ENCODE results near the gene PDCD1. TPM values are rescaled to one million over a fixed set of nuclear protein-coding genes. Genes with fewer than 3 reads are reported as not detected.

PDCD1 gene
- total RNA-seq, 2 experiments from 2014 or later: 5.4 to 6.6 TPM

- no peak overlapping the region for H3K27ac Mint-ChIP-seq
- DNase-seq: no peak
These were observed 6.3 kb downstream of the PDCD1 start for GRCh38 chr2:241852116-241852980.

GRCh38 chr2:241851325-241852115, 7.2 kb downstream of the PDCD1 start:
- Mint-ChIP-seq H3K27ac (no peak overlapping the region), H3K9me3 (no peaks in the 10 kb centered on the region), H3K27me3 (no peaks in the 10 kb centered on the region), H3K4me3 (no peak overlapping the region), H3K36me3 (no peaks in the 10 kb centered on the region), H3K4me1 (no peaks in the 10 kb centered on the region)
- ATAC-seq (ENCODE audit: low read depth): no peak
- POLR2A ChIA-PET: no interaction called here
- no peak for DNase-seq

More at GRCh38 chr2:241852116-241852980, 6.3 kb downstream of the PDCD1 start:
- Mint-ChIP-seq H3K36me3 (no peaks in the 10 kb centered on the region), H3K4me3 (no peak overlapping the region), H3K9me3 (no peaks in the 10 kb centered on the region), H3K4me1 (no peaks in the 10 kb centered on the region), H3K27me3 (no peaks in the 10 kb centered on the region)
- POLR2A ChIA-PET: no interaction called here
- no peak for ATAC-seq (ENCODE audit: low read depth)

GRCh38 chr2:241850544-241851324, 8.0 kb downstream of the PDCD1 start:
- DNase-seq: no peak
- ATAC-seq (ENCODE audit: low read depth): no peak
- Mint-ChIP-seq H3K27ac (no peak overlapping the region), H3K36me3 (no peaks in the 10 kb centered on the region), H3K9me3 (no peaks in the 10 kb centered on the region), H3K4me1 (peaks cover 5% of the 10 kb centered on the region), H3K27me3 (no peaks in the 10 kb centered on the region), H3K4me3 (no peak overlapping the region)
- POLR2A ChIA-PET: no interaction called here

GRCh38 chr2:241849616-241850543, 8.8 kb downstream of the PDCD1 start:
- Mint-ChIP-seq H3K27ac (no peak overlapping the region), H3K36me3 (no peaks in the 10 kb centered on the region), H3K4me3 (no peak overlapping the region), H3K9me3 (no peaks in the 10 kb centered on the region), H3K4me1 (peaks cover 8% of the 10 kb centered on the region), H3K27me3 (no peaks in the 10 kb centered on the region)
- ATAC-seq (ENCODE audit: low read depth) (no peak), DNase-seq (no peak)
- POLR2A ChIA-PET: no interaction called here

- Mint-ChIP-seq H3K4me3 (no peak overlapping the region), H3K27ac (no peak overlapping the region), H3K9me3 (no peaks in the 10 kb centered on the region), H3K27me3 (no peaks in the 10 kb centered on the region), H3K4me1 (peaks cover 11% of the 10 kb centered on the region), H3K36me3 (no peaks in the 10 kb centered on the region)
- DNase-seq: no peak
- ATAC-seq (ENCODE audit: low read depth): no peak
- POLR2A ChIA-PET: no interaction called here
These were observed 9.7 kb downstream of the PDCD1 start for GRCh38 chr2:241848761-241849615.

- POLR2A ChIA-PET: no interaction called here
- no peak for ATAC-seq (ENCODE audit: low read depth)
- peaks cover 19% of the 10 kb centered on the region for H3K4me1 Mint-ChIP-seq
- peaks cover 11% of the 10 kb centered on the region for H3K27me3 Mint-ChIP-seq
- H3K9me3 Mint-ChIP-seq: no peaks in the 10 kb centered on the region
- no peak overlapping the region for H3K27ac Mint-ChIP-seq
- no peak overlapping the region for H3K4me3 Mint-ChIP-seq
- no peaks in the 10 kb centered on the region for H3K36me3 Mint-ChIP-seq
- DNase-seq: no peak
These were observed 12.3 kb downstream of the PDCD1 start for GRCh38 chr2:241846406-241846805.

GRCh38 chr2:241844831-241845578, 13.7 kb downstream of the PDCD1 start:
- H3K36me3 Mint-ChIP-seq: no peaks in the 10 kb centered on the region
- ATAC-seq (ENCODE audit: low read depth): no peak
- peaks cover 11% of the 10 kb centered on the region for H3K27me3 Mint-ChIP-seq
- POLR2A ChIA-PET: interaction anchor here (0.6 to 1.3 kb wide), 7 partner anchors 13 to 555 kb away, joined by 3 to 14 read pairs (median 4); partner anchors contain the start of genes D2HGDH and DTYMK
- DNase-seq: no peak
- no peak overlapping the region for H3K27ac Mint-ChIP-seq
- H3K4me1 Mint-ChIP-seq: peaks cover 19% of the 10 kb centered on the region
- no peaks in the 10 kb centered on the region for H3K9me3 Mint-ChIP-seq
- peak overlapping the region; percentile 78 for H3K4me3 Mint-ChIP-seq

GRCh38 chr2:241844066-241844728, 14.5 kb downstream of the PDCD1 start:
- POLR2A ChIA-PET: interaction anchor here (0.5 to 1.3 kb wide), 9 partner anchors 14 to 554 kb away, joined by 3 to 14 read pairs (median 4); partner anchors contain the start of gene DTYMK

GRCh38 chr2:241843321-241844065, 15.2 kb downstream of the PDCD1 start:
- no peak for DNase-seq
- Mint-ChIP-seq H3K27ac (no peak overlapping the region), H3K36me3 (no peaks in the 10 kb centered on the region), H3K4me3 (peak overlapping the region; percentile 75), H3K4me1 (peaks cover 22% of the 10 kb centered on the region), H3K9me3 (no peaks in the 10 kb centered on the region), H3K27me3 (peaks cover 19% of the 10 kb centered on the region)
- POLR2A ChIA-PET: interaction anchor here (0.5 to 1.3 kb wide), 7 partner anchors 14 to 225 kb away, joined by 3 to 14 read pairs (median 4); partner anchors contain the start of gene DTYMK
- no peak for ATAC-seq (ENCODE audit: low read depth)

More at GRCh38 chr2:241844066-241844728, 14.5 kb downstream of the PDCD1 start:
- Mint-ChIP-seq H3K9me3 (no peaks in the 10 kb centered on the region), H3K4me1 (peaks cover 19% of the 10 kb centered on the region), H3K27ac (peak overlapping the region; percentile 77), H3K36me3 (no peaks in the 10 kb centered on the region), H3K4me3 (peak overlapping the region; percentile 78), H3K27me3 (peaks cover 16% of the 10 kb centered on the region)
- DNase-seq (peak; percentile 84), ATAC-seq (ENCODE audit: low read depth) (peak; percentile 83)

- Mint-ChIP-seq H3K27me3 (peaks cover 27% of the 10 kb centered on the region), H3K4me1 (peaks cover 22% of the 10 kb centered on the region), H3K9me3 (no peaks in the 10 kb centered on the region), H3K36me3 (no peaks in the 10 kb centered on the region), H3K27ac (peak overlapping the region; percentile 1), H3K4me3 (peak overlapping the region; percentile 75)
- DNase-seq: peak; percentile 64
- peak; percentile 53 for ATAC-seq (ENCODE audit: low read depth)
- POLR2A ChIA-PET: interaction anchor here (0.6 kb wide), 1 partner anchor 55 kb away, joined by 5 read pairs; no protein-coding TSS in a partner anchor
These were observed 16.0 kb downstream of the PDCD1 start for GRCh38 chr2:241842620-241843211.
